ENCODE data around the gene MTA1. TPM values are rescaled to one million over a fixed set of nuclear protein-coding genes. Genes with fewer than 3 reads are reported as not detected.

MTA1 gene
- polyA plus RNA-seq, 2 of the 4 experiments (the other 2 are of a cell fraction): 46.8 to 86.7 TPM

DNA sequence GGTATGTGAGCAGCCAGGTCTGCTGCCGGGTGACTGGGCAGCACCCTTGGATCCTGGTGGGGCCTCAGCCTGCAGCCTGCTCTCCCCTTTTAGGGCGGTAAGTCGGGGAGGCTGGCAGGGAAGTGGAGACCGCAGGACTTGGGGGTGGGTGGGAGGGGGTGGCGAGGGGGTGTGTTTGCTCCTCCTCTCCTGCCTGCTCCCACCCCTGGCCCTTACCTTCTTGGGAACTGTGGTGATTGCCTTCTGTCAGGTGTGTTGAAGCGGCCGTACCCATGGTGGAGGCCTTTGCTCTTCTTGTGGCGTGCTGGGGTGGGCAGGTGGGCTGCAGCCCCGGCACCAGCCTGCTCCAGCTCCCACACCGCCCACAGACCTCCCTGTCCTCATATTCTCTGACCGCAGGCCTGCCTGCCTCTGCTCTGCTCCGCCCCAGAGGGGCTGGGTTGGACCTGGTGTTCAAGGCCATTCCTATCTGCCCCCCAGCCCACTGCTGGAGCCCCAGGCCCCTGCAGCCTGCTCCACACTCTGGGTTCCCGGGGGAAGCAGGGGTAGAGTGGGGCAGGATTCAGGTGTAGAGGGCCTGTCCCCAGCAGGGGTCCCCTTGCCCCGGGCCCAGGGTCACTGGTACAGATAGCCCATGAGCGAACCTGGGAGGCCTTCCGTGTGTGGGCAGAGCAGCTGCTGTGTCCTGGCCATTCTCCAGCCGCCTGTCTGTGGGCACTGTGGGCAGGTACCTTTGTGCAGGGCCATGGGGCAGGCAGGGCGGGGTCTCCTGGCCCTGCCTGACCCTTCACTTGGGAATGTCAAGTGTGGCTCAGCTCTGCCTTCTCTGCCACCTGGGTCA, 76.6 kb downstream of the MTA1 start:
- ChIA-PET CTCF (interaction anchor here (1.7 to 4.4 kb wide), 3 partner anchors 15 to 32 kb away, joined by 3 to 15 read pairs (median 12); no protein-coding TSS in a partner anchor), POLR2A (no interaction called here)
- Histone ChIP-seq H3K9me3 (no peaks in the 10 kb centered on the region), H3K27ac (no peak overlapping the region), H3K4me2 (no peak overlapping the region), H3K4me3 (no peak overlapping the region), H3K4me1 (peaks cover 10% of the 10 kb centered on the region; the same call in 1 of the 3 replicates)
- ATAC-seq (no peak), DNase-seq (ENCODE audit: low read depth in 1 of 2, low spot score in 1 of 2) (no peak), FAIRE-seq (no peak)
- TF ChIP-seq FOSB (CRISPR knock-in tag; IDR thresholded peaks at IDR 0.05): no peak
- TF ChIP-seq EHF (CRISPR knock-in tag; IDR thresholded peaks at IDR 0.05): no peak
- no peak for TF ChIP-seq KDM5A (IDR thresholded peaks at IDR 0.05)
- TF ChIP-seq NR3C1 (IDR thresholded peaks at IDR 0.05): no peak
- WGBS (ENCODE audit: missing lambda C conversion rate): 90% methylated on average over 17 of the region's 18 CpGs

- Histone ChIP-seq H3K4me2 (no peak overlapping the region), H3K27ac (no peak overlapping the region), H3K9me3 (no peaks in the 10 kb centered on the region), H3K4me3 (no peak overlapping the region), H3K4me1 (peaks cover 6% of the 10 kb centered on the region; the same call in 1 of the 3 replicates)
- no peak for TF ChIP-seq CHD2 (IDR thresholded peaks at IDR 0.05; ENCODE audit: low read length, partially characterized antibody)
- no peak for TF ChIP-seq HOXB13 (CRISPR knock-in tag; IDR thresholded peaks at IDR 0.05; ENCODE audit: low read depth)
- no peak for TF ChIP-seq EP300 (IDR thresholded peaks at IDR 0.05)
- TF ChIP-seq REST (IDR thresholded peaks at IDR 0.05): no peak
- TF ChIP-seq KDM5A (IDR thresholded peaks at IDR 0.05): no peak
- no peak for TF ChIP-seq JUN (IDR thresholded peaks at IDR 0.05)
- TF ChIP-seq ZNF302 (CRISPR knock-in tag; IDR thresholded peaks at IDR 0.05): no peak
- TF ChIP-seq, protein P1, sequence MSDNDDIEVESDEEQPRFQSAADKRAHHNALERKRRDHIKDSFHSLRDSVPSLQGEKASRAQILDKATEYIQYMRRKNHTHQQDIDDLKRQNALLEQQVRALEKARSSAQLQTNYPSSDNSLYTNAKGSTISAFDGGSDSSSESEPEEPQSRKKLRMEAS (IDR thresholded peaks at IDR 0.05): no peak
- no peak for TF ChIP-seq ESRRA (IDR thresholded peaks at IDR 0.05; ENCODE audit: borderline replicate concordance, low read length)
- TF ChIP-seq TFCP2L1 (CRISPR knock-in tag; IDR thresholded peaks at IDR 0.05): no peak
- no peak for TF ChIP-seq POLR2A (IDR thresholded peaks at IDR 0.05; ENCODE audit: low read length)
- TF ChIP-seq HES2 (IDR thresholded peaks at IDR 0.05): no peak
- no peak for FAIRE-seq
- ChIA-PET CTCF (interaction anchor here (1.7 to 4.4 kb wide), 3 partner anchors 16 to 32 kb away, joined by 3 to 15 read pairs (median 12); no protein-coding TSS in a partner anchor), POLR2A (no interaction called here)
- ATAC-seq: no peak
- 94% methylated on average over 16 of the region's 32 CpGs for WGBS (ENCODE audit: missing lambda C conversion rate)
- DNase-seq (ENCODE audit: low read depth in 1 of 2, low spot score in 1 of 2): no peak
Observed at GRCh38 chr14:105496831-105497591, 77.4 kb downstream of the MTA1 start.

DNA sequence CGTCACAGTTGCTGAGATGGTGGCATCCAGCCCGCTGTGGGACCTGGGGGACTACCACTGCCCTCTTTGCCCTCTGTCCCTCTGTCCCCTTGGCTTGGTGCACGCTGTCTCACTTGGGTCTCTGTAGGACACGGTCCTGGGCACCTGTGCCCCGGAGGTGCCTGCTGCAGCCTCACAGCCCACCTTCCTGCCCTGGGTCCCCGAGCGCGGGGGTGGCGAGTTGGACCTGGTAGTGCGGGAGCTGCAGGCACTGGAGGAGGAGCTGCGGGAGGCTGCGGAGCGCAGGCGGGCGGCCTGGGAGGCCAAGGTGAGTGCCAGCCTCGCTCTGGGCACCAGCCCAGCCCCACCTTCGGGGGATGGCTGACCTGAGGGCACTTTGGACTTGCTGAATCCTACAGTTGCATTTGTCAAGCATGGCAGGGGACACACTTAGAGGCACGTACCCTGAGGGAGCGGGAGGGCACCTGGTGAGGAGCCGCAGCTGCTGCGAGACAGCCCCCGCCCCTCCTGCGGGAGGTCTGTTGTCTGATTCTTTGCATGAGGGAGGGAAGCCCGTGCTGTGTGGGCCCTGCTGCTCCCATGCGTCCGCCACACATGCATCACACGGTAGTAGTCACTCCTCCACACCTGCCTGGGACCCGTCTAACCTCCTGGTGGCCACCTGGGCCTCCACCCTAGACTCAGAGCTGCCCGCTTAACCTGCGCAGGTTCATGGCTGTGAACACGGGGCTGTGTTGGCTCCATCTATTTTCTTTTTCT, 78.2 kb downstream of the MTA1 start:
- TF ChIP-seq, protein P2, sequence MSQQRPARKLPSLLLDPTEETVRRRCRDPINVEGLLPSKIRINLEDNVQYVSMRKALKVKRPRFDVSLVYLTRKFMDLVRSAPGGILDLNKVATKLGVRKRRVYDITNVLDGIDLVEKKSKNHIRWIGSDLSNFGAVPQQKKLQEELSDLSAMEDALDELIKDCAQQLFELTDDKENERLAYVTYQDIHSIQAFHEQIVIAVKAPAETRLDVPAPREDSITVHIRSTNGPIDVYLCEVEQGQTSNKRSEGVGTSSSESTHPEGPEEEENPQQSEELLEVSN (IDR thresholded peaks at IDR 0.05; ENCODE audit: borderline replicate concordance, low read depth): no peak
- TF ChIP-seq CBX2 (IDR thresholded peaks at IDR 0.05; ENCODE audit: borderline replicate concordance, low read depth): no peak
- TF ChIP-seq ZNF302 (CRISPR knock-in tag; IDR thresholded peaks at IDR 0.05): no peak
- no peak for TF ChIP-seq KDM1A (IDR thresholded peaks at IDR 0.05; ENCODE audit: low read depth)
- no peak for TF ChIP-seq GATA3 (IDR thresholded peaks at IDR 0.05; ENCODE audit: borderline replicate concordance)
- no peak for DNase-seq (ENCODE audit: low read depth in 1 of 2, low spot score in 1 of 2)
- Histone ChIP-seq H3K9me3 (no peaks in the 10 kb centered on the region), H3K4me2 (no peak overlapping the region), H3K4me1 (no peaks in the 10 kb centered on the region), H3K27ac (no peak overlapping the region), H3K4me3 (no peak overlapping the region)
- POLR2A ChIA-PET: interaction anchor here (1.1 kb wide), 1 partner anchor 16 kb away, joined by 3 read pairs; no protein-coding TSS in a partner anchor
- CTCF ChIA-PET: interaction anchor here (1.4 to 4.4 kb wide), 3 partner anchors 17 to 127 kb away, joined by 3 to 15 read pairs (median 12); no protein-coding TSS in a partner anchor
- no peak for FAIRE-seq
- WGBS (ENCODE audit: missing lambda C conversion rate): 93% methylated on average over 17 of the region's 31 CpGs
- no peak for ATAC-seq
